Mesothelial cell of epicardium (in vitro differentiated cells): ENCODE results near the gene PLEKHG7. TPM values are rescaled to one million over a fixed set of nuclear protein-coding genes. Genes with fewer than 3 reads are reported as not detected.
A peak's percentile ranks its signal among the peaks of the same experiment; 100 is the strongest.

ENCODE experiments used
- DNase-seq, 2 experiments: peaks; one replicate each; pipeline ENCODE4 v3.0.0; 2021; ENCODE audit warnings: low spot score in 2 of 2; ENCODE audit not compliant: unreplicated experiment in 2 of 2
- H3K27ac Mint-ChIP-seq: 2 replicates; pipeline ENCODE4 v1.8.0; 2021; ENCODE audit warnings: mixed read lengths
- H3K27me3 Mint-ChIP-seq: 2 replicates; pipeline ENCODE4 v1.8.0; 2021; ENCODE audit warnings: low read depth, mixed read lengths
- H3K36me3 Mint-ChIP-seq: 2 replicates; pipeline ENCODE4 v1.8.0; 2021; ENCODE audit warnings: mixed read lengths
- H3K4me1 Mint-ChIP-seq: 2 replicates; pipeline ENCODE4 v1.8.0; 2021; ENCODE audit warnings: mixed read lengths
- H3K4me3 Mint-ChIP-seq: 2 replicates; pipeline ENCODE4 v1.8.0; 2021; ENCODE audit warnings: mild to moderate bottlenecking, moderate library complexity, mixed read lengths
- H3K9me3 Mint-ChIP-seq: 2 replicates; pipeline ENCODE4 v1.8.0; 2021; ENCODE audit warnings: mixed read lengths
- total RNA-seq: library from RNA; stranded (reverse); gene quantifications from 3 replicates; pipeline ENCODE4 v1.2.1, GENCODE V29; 2021
- TF ChIP-seq, protein P1 (sequence below): fragments of 200-600 bp; sonication (generic); IDR thresholded peaks from one replicate; pipeline ENCODE4 v1.5.0; 2021; ENCODE audit warnings: antibody characterized with exemption; ENCODE audit not compliant: unreplicated experiment

Gene PLEKHG7
- total RNA-seq, 1 donor from 2014 or later: not detected

DNA sequence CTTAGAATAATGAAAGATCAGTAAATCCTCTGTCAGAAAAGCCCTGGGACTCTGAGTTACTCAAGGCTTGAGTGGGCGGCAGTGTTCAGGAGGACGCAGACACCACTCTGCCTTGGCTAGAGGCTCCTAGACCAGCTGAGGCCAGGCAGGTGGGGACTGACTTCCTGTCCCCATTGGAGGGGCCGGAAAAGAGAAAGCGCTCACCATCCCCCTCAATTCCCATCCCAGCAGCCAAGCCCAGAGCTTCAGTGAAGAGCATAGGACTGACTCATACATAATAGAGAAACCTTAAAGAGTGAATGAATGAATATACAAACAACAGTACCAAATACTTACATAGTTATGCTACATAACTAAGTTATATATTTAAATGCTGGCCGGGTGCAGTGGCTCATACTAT lies 62.0 kb downstream of the PLEKHG7 start:
- DNase-seq: no peak
- Mint-ChIP-seq H3K9me3 (no peaks in the 10 kb centered on the region), H3K27ac (no peak overlapping the region), H3K36me3 (no peaks in the 10 kb centered on the region), H3K27me3 (no peaks in the 10 kb centered on the region), H3K4me1 (peaks cover 19% of the 10 kb centered on the region), H3K4me3 (no peak overlapping the region)
- TF ChIP-seq, protein P1, sequence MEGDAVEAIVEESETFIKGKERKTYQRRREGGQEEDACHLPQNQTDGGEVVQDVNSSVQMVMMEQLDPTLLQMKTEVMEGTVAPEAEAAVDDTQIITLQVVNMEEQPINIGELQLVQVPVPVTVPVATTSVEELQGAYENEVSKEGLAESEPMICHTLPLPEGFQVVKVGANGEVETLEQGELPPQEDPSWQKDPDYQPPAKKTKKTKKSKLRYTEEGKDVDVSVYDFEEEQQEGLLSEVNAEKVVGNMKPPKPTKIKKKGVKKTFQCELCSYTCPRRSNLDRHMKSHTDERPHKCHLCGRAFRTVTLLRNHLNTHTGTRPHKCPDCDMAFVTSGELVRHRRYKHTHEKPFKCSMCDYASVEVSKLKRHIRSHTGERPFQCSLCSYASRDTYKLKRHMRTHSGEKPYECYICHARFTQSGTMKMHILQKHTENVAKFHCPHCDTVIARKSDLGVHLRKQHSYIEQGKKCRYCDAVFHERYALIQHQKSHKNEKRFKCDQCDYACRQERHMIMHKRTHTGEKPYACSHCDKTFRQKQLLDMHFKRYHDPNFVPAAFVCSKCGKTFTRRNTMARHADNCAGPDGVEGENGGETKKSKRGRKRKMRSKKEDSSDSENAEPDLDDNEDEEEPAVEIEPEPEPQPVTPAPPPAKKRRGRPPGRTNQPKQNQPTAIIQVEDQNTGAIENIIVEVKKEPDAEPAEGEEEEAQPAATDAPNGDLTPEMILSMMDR: no peak

DNA sequence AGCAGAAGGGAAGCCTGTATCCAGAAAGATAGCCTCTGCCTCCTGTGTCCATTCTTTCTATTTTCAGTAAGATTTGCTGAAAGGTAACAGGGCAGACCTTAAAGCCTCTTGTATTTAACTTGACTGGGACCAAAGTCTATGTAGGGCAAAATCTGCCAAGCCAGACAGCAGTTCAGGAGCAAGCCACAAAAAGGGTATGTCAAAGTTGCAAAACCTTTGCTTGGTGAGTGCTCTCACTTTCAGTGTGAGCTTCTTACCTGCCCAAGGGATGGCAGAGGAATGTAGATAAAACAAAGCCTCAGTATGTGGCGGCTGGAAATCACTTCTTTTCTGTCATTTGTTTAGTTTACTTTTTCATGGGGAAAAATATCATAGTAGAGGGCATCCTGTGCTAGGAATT lies 63.1 kb downstream of the PLEKHG7 start:
- TF ChIP-seq, protein P1: no peak
- H3K27ac Mint-ChIP-seq: no peak overlapping the region
- peaks cover 24% of the 10 kb centered on the region for H3K4me1 Mint-ChIP-seq
- H3K36me3 Mint-ChIP-seq: no peaks in the 10 kb centered on the region
- H3K4me3 Mint-ChIP-seq: no peak overlapping the region
- H3K27me3 Mint-ChIP-seq: no peaks in the 10 kb centered on the region
- DNase-seq: no peak
- H3K9me3 Mint-ChIP-seq: no peaks in the 10 kb centered on the region

- no peaks in the 10 kb centered on the region for H3K9me3 Mint-ChIP-seq
- TF ChIP-seq, protein P1: no peak
- DNase-seq: no peak
- no peaks in the 10 kb centered on the region for H3K36me3 Mint-ChIP-seq
- H3K27ac Mint-ChIP-seq: no peak overlapping the region
- H3K27me3 Mint-ChIP-seq: no peaks in the 10 kb centered on the region
- no peak overlapping the region for H3K4me3 Mint-ChIP-seq
- peaks cover 26% of the 10 kb centered on the region for H3K4me1 Mint-ChIP-seq
Observed at GRCh38 chr12:92769124-92769901, 66.5 kb downstream of the PLEKHG7 start.

GRCh38 chr12:92771001-92771400 lies 68.2 kb downstream of the PLEKHG7 start:
- no peak overlapping the region for H3K4me3 Mint-ChIP-seq
- H3K36me3 Mint-ChIP-seq: no peaks in the 10 kb centered on the region
- H3K9me3 Mint-ChIP-seq: no peaks in the 10 kb centered on the region
- peak overlapping the region; percentile 33 for H3K27ac Mint-ChIP-seq
- no peak for DNase-seq
- peaks cover 26% of the 10 kb centered on the region for H3K4me1 Mint-ChIP-seq
- TF ChIP-seq, protein P1: no peak
- H3K27me3 Mint-ChIP-seq: no peaks in the 10 kb centered on the region

DNA sequence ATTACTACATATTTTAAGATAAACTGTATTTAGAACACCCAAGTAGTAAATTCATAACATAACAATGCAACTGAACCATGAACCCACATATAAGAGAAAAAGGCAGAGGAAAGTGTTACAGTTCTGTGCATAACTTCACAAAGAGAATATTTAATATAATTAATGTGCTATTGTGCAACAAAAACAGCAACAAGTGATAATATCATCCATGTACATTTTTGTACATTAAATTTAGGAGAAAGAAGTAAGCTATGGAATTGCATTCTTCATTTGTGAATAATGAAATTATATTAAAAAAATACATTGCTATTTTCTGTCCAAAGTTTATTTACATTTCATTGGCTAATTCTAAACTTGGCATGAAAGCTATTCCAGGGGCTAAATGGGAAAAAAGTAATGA lies 72.6 kb downstream of the PLEKHG7 start:
- Mint-ChIP-seq H3K27me3 (no peaks in the 10 kb centered on the region), H3K27ac (no peak overlapping the region), H3K36me3 (peaks cover 9% of the 10 kb centered on the region), H3K4me3 (no peak overlapping the region), H3K4me1 (peaks cover 13% of the 10 kb centered on the region), H3K9me3 (no peaks in the 10 kb centered on the region)
- no peak for DNase-seq
- TF ChIP-seq, protein P1: no peak

DNA sequence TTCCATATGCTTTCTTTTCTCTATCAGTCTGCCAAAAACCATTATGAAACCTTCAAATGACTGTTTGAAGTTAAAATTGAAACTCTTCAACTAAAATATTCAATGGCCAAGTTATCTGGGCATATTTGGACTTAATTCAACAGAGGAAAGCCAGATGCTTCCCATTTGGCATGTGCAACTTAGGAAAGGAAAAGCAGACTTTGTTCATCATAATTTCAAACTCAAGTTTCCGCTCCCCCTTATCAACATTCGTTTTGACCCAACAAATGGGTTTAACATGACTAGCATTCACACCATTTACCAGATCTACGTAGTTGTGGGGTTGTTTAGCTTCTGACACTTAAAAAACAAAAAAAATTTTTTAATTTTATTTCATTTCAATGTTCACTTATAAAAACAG lies 75.7 kb downstream of the PLEKHG7 start:
- TF ChIP-seq, protein P1: no peak
- DNase-seq: no peak
- H3K9me3 Mint-ChIP-seq: no peaks in the 10 kb centered on the region
- H3K4me1 Mint-ChIP-seq: peaks cover 10% of the 10 kb centered on the region
- H3K27me3 Mint-ChIP-seq: no peaks in the 10 kb centered on the region
- H3K36me3 Mint-ChIP-seq: peaks cover 9% of the 10 kb centered on the region
- no peak overlapping the region for H3K27ac Mint-ChIP-seq
- H3K4me3 Mint-ChIP-seq: no peak overlapping the region
